Kidney (tissue), 14 donors: Measurements from ENCODE around the gene YAP1. TPM values are rescaled to one million over a fixed set of nuclear protein-coding genes. Genes with fewer than 3 reads are reported as not detected.

Experiments used
- DNase-seq, 5 donors: peaks; one replicate each; pipeline ENCODE4 v3.0.0-alpha.2; 2013 to 2020
- FAIRE-seq: peaks from 2 replicates; lab custom pipeline; 2012; peaks lifted over from hg19 to GRCh38; lab: Jason Lieb, UNC
- H3K27ac ChIP-seq, 2 donors: one replicate each; pipeline ENCODE4 v1.7.0; 2013; ENCODE audit warnings: low read depth in 2 of 2, low read length in 2 of 2, inconsistent platforms in 1 of 2
- H3K27me3 ChIP-seq: one replicate; pipeline ENCODE4 v1.7.1; 2013; ENCODE audit warnings: low read length, inconsistent platforms; ENCODE audit not compliant: control insufficient read depth, insufficient read depth
- H3K36me3 ChIP-seq, 3 donors: one replicate each; pipeline versions ENCODE4 v1.7.0 to v1.7.1; 2013; ENCODE audit warnings: low read length in 3 of 3, control low read depth in 1 of 3, inconsistent platforms in 1 of 3; ENCODE audit not compliant: insufficient read depth in 3 of 3, control insufficient read depth in 2 of 3
- H3K4me1 ChIP-seq, 3 donors: one replicate each; pipeline versions ENCODE4 v1.7.0 to v1.7.1; 2013; ENCODE audit warnings: low read length in 3 of 3, inconsistent platforms in 1 of 3, low read depth in 1 of 3; ENCODE audit not compliant: control insufficient read depth in 2 of 3, insufficient read depth in 2 of 3
- H3K4me3 ChIP-seq, 3 donors: one replicate each; pipeline versions ENCODE4 v1.7.0 to v1.8.1; 2013; ENCODE audit warnings: low read length in 3 of 3, control low read depth in 1 of 3, inconsistent platforms in 1 of 3
- H3K9ac ChIP-seq, 3 donors: one replicate each; pipeline versions ENCODE4 v1.7.0 to v1.7.1; 2013; ENCODE audit warnings: low read length in 3 of 3, control low read depth in 1 of 3, inconsistent platforms in 1 of 3
- H3K9me3 ChIP-seq, 3 donors: one replicate each; pipeline versions ENCODE4 v1.7.0 to v1.7.1; 2013; ENCODE audit warnings: low read length in 3 of 3, control low read depth in 1 of 3, inconsistent platforms in 1 of 3; ENCODE audit not compliant: control insufficient read depth in 2 of 3, insufficient read depth in 1 of 3
- CTCF ChIP-seq: IDR thresholded peaks from 3 replicates; pipeline ENCODE4 v1.5.1; 2012; ENCODE audit warnings: mild to moderate bottlenecking, moderate library complexity, borderline replicate concordance; ENCODE audit not compliant: insufficient read depth; ENCODE audit errors: extremely low read depth
- intact Hi-C: fragments of 100-400 bp; cut with DNase I; formaldehyde crosslinking; loops from one replicate; pipeline ENCODE4 v1.11.1; 2022
- polyA plus RNA-seq: library from polyadenylated mRNA; stranded (reverse); fragments of 350-450 nt; fragmentation: Illumina TruSeq; extraction: RNeasy Lipid Tissue Mini Kit (QIAGEN cat#74804); gene quantifications from one replicate; pipeline ENCODE4 v1.2.3, GENCODE V29; 2014; ENCODE audit warnings: low read depth, low replicate concordance; ENCODE audit not compliant: insufficient read depth
- total RNA-seq: library from RNA; stranded (reverse); fragmentation: NEBNext Ultra II Directional; extraction: Animal tissue kit (Norgen Biotek cat#: 25700); gene quantifications from one replicate; pipeline ENCODE4 v1.2.1, GENCODE V29; 2021
- donor health status: control.
- donor health status: control.
- donor health status: control.
- donor health status: control.
- donor health status: control.
- donor health status: DM: yes; HTN: yes; CAD: no.
- donor health status: Normal renal cell carcinoma (clear cell type).

YAP1 gene
- total and polyA plus RNA-seq, 2 donors from 2014 or later = 21.5 to 106 TPM

DNA sequence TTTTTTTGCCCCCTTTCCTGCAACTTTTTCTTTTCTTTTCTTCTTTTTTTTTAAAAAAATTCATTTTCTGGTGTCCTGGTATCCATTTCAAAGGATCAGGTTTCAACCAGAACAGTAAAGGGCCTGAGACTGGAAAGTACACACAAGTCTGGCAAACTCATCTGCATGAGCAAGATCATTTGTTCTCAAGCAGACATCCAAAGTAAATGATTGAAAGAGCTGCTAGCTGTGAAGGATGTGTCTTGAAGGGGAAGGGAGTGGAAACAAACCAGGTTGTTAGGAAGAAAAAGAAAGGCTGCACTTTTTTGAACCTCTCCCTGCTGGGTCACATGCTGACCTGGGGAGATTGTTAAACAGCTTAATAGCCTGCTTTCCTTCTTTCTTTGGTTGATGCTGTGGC, 5.3 kb downstream of the YAP1 start:
- DNase-seq (peak in 3 of 5 donors; percentile 31 to 91 (median 91)), FAIRE-seq (peak; percentile 85)
- H3K9ac ChIP-seq = peak overlapping the region in 1 of 3 donors; percentile 36
- no peaks in the 10 kb centered on the region for H3K27me3 ChIP-seq
- no peak for TF ChIP-seq CTCF
- intact Hi-C loops = no loop called here
- H3K27ac ChIP-seq = peak overlapping the region; percentile 9 to 33
- no peaks in the 10 kb centered on the region for H3K9me3 ChIP-seq
- H3K4me1 ChIP-seq = peaks cover 6 to 28% (median 11%) of the 10 kb centered on the region in 3 donors
- no peaks in the 10 kb centered on the region for H3K36me3 ChIP-seq
- H3K4me3 ChIP-seq = peak overlapping the region in 1 of 3 donors; percentile 28

DNA sequence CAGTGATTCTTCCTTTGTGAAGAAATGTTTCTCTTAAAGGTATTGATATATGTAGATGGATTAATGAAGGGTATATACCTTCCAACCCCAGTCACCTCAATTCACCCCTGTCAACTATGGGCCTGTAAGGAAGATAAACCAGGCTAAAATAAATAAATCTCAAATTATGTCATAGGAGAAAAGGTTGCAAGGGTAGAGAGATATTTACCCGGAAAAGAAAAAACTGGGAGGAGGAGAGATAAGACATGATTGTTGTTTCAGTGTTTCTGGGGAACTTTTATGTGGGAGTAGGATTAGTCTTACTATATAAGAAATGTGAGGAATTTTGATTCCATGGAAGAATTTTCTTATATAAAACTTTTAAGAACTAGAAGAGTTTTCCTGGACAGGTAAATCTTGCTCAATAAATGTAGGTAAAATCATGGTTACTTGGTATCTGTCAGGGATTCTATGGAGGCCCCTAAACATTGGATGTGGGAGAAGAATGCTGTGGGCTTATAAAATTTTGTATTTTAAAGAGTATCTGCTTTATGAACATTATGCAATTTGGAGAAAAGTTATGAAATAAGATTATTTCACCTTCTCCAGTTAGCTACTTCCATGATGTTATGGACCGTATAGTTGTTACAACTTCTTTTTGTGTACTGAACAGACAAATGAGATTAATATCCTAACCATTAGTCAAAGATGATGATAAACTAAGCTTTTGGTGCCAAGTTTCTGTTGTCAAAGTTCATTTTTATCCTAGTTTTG, 6.4 kb downstream of the YAP1 start:
- peaks cover 6 to 28% (median 11%) of the 10 kb centered on the region in 3 donors for H3K4me1 ChIP-seq
- no peaks in the 10 kb centered on the region for H3K9me3 ChIP-seq
- no peak for TF ChIP-seq CTCF
- no peaks in the 10 kb centered on the region for H3K36me3 ChIP-seq
- no peaks in the 10 kb centered on the region for H3K27me3 ChIP-seq
- no peak overlapping the region for H3K4me3 ChIP-seq
- H3K9ac ChIP-seq = no peak overlapping the region
- intact Hi-C loops = no loop called here
- no peak for DNase-seq
- H3K27ac ChIP-seq = peak overlapping the region in 1 of 2 donors; percentile 9
- no peak for FAIRE-seq

- no peak for DNase-seq
- Histone ChIP-seq H3K27ac (no peak overlapping the region), H3K27me3 (no peaks in the 10 kb centered on the region), H3K4me3 (no peak overlapping the region), H3K9me3 (no peaks in the 10 kb centered on the region), H3K36me3 (no peaks in the 10 kb centered on the region), H3K9ac (no peak overlapping the region), H3K4me1 (peaks cover 6 to 28% (median 11%) of the 10 kb centered on the region in 3 donors)
- TF ChIP-seq CTCF = no peak
- FAIRE-seq = peak; percentile 52
- intact Hi-C loops = no loop called here
Observed at GRCh38 chr11:102117472-102118113, 7.3 kb downstream of the YAP1 start.
